Gastrocnemius medialis (tissue), 4 donors: ENCODE measurements around the gene MEF2B.

ENCODE experiments used
- POLR2A ChIP-seq, 2 donors: fragments of 450-650 bp; IDR thresholded peaks; one replicate each; pipeline ENCODE4 v1.6.1; 2017; ENCODE audit warnings: antibody characterized with exemption in 2 of 2, mild to moderate bottlenecking in 2 of 2, moderate library complexity in 2 of 2
- TF ChIP-seq, protein P1 (sequence below), 5 experiments: fragments of 450-650 bp in 3 of 5; fragments of 200-600 bp in 2 of 5; sonication (generic) in 2 of 5; IDR thresholded peaks in 4 of 5; conservative IDR thresholded peaks in 1 of 5; 1 replicate in 4 of 5; 2 replicates in 1 of 5; pipeline ENCODE4 v1.5.1; 2016 to 2019; ENCODE audit warnings: antibody characterized with exemption in 5 of 5, mild to moderate bottlenecking in 3 of 5, moderate library complexity in 3 of 5

GRCh38 chr19:19169236-19170052 is 619 bp downstream of the MEF2B start:
- TF ChIP-seq, protein P1, sequence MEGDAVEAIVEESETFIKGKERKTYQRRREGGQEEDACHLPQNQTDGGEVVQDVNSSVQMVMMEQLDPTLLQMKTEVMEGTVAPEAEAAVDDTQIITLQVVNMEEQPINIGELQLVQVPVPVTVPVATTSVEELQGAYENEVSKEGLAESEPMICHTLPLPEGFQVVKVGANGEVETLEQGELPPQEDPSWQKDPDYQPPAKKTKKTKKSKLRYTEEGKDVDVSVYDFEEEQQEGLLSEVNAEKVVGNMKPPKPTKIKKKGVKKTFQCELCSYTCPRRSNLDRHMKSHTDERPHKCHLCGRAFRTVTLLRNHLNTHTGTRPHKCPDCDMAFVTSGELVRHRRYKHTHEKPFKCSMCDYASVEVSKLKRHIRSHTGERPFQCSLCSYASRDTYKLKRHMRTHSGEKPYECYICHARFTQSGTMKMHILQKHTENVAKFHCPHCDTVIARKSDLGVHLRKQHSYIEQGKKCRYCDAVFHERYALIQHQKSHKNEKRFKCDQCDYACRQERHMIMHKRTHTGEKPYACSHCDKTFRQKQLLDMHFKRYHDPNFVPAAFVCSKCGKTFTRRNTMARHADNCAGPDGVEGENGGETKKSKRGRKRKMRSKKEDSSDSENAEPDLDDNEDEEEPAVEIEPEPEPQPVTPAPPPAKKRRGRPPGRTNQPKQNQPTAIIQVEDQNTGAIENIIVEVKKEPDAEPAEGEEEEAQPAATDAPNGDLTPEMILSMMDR (IDR thresholded peaks at IDR 0.05 in 4 of 5, conservative IDR thresholded peaks at IDR 0.05 in 1 of 5) = no peak
- no peak for TF ChIP-seq POLR2A (IDR thresholded peaks at IDR 0.05)
